Right atrium auricular region (tissue), 2 donors: ENCODE data around the gene GRIN2D. TPM values are rescaled to one million over a fixed set of nuclear protein-coding genes. Genes with fewer than 3 reads are reported as not detected.
"Not testable (repeated sequence)": the region's sequence is repeated elsewhere in the genome, so short reads cannot be mapped to it uniquely, and the experiment has no call there.

Experiments
- DNase-seq: peaks from one replicate; pipeline ENCODE4 v3.0.0-alpha.2; 2019; ENCODE audit warnings: low spot score
- H3K27ac ChIP-seq, 2 donors: fragments of 200-600 bp; sonication (generic); 1 replicate in 1 of 2; 2 replicates in 1 of 2; pipeline ENCODE4 v1.5.1; 2016 to 2019
- H3K27me3 ChIP-seq, 2 donors: fragments of 200-600 bp; sonication (generic); one replicate each; pipeline versions ENCODE4 v1.5.1 to v1.6.0; 2017 to 2019
- H3K36me3 ChIP-seq: fragments of 200-600 bp; sonication (generic); one replicate; pipeline ENCODE4 v1.5.1; 2016
- H3K4me1 ChIP-seq, 2 donors: fragments of 200-600 bp; sonication (generic); one replicate each; pipeline versions ENCODE4 v1.5.1 to v1.6.0; 2017 to 2019
- H3K4me3 ChIP-seq, 2 donors: fragments of 200-600 bp; sonication (generic); 1 replicate in 1 of 2; 2 replicates in 1 of 2; pipeline ENCODE4 v1.5.1; 2017 to 2019; ENCODE audit warnings: mild to moderate bottlenecking in 1 of 2, moderate library complexity in 1 of 2
- H3K9me3 ChIP-seq, 2 donors: fragments of 200-600 bp; sonication (generic); one replicate each; pipeline ENCODE4 v1.5.1; 2019
- CTCF ChIP-seq, 2 donors: fragments of 200-600 bp; sonication (generic); IDR thresholded peaks; one replicate each; pipeline ENCODE4 v1.5.1; 2019; ENCODE audit warnings: antibody characterized with exemption in 2 of 2
- total RNA-seq, 2 donors: library from RNA; depleted of rRNA; stranded (reverse); fragments of >200 nt; gene quantifications; one replicate each; pipeline ENCODE4 v1.1.0, GENCODE V29; 2016

Gene GRIN2D
- total RNA-seq, 2 donors from 2014 or later, result 0.31 to 0.33 TPM

- H3K27me3 ChIP-seq, result no peaks in the 10 kb centered on the region
- no peak for DNase-seq
- TF ChIP-seq CTCF (IDR thresholded peaks at IDR 0.05), result no peak
- H3K36me3 ChIP-seq, result peaks cover 73% of the 10 kb centered on the region
- H3K9me3 ChIP-seq, result no peaks in the 10 kb centered on the region
- no peak overlapping the region for H3K4me3 ChIP-seq
- H3K4me1 ChIP-seq, result peaks cover 0 to 16% of the 10 kb centered on the region in 2 donors
- H3K27ac ChIP-seq, result no peak overlapping the region
Observed at GRCh38 chr19:48385461-48386087, 7.9 kb upstream of the GRIN2D start.

- H3K27ac ChIP-seq, result no peak overlapping the region
- H3K4me1 ChIP-seq, result peaks cover 0 to 16% of the 10 kb centered on the region in 2 donors
- H3K36me3 ChIP-seq, result peaks cover 69% of the 10 kb centered on the region
- no peak overlapping the region for H3K4me3 ChIP-seq
- H3K27me3 ChIP-seq, result no peaks in the 10 kb centered on the region
- no peak for DNase-seq
- TF ChIP-seq CTCF (IDR thresholded peaks at IDR 0.05), result no peak
- no peaks in the 10 kb centered on the region for H3K9me3 ChIP-seq
Observed at GRCh38 chr19:48386981-48387380, 6.5 kb upstream of the GRIN2D start.

- TF ChIP-seq CTCF (IDR thresholded peaks at IDR 0.05), result peak; percentile 64 to 91
- peaks cover 10 to 17% of the 10 kb centered on the region in 2 donors for H3K27me3 ChIP-seq
- H3K4me1 ChIP-seq, result peaks cover 0 to 35% of the 10 kb centered on the region in 2 donors
- H3K9me3 ChIP-seq, result no peaks in the 10 kb centered on the region
- H3K36me3 ChIP-seq, result peaks cover 36% of the 10 kb centered on the region
- H3K27ac ChIP-seq, result peak overlapping the region; percentile 96
- peak overlapping the region; percentile 91 for H3K4me3 ChIP-seq
- DNase-seq, result peak; percentile 73
Observed at GRCh38 chr19:48390188-48391099, 3.0 kb upstream of the GRIN2D start.

- Histone ChIP-seq H3K36me3 (peaks cover 29% of the 10 kb centered on the region), H3K4me3 (peak within 1 kb of the TSS; percentile 91), H3K9me3 (no peaks in the 10 kb centered on the region), H3K27ac (peak within 1 kb of the TSS; percentile 96), H3K27me3 (peaks cover 17 to 25% of the 10 kb centered on the region in 2 donors), H3K4me1 (peaks cover 0 to 35% of the 10 kb centered on the region in 2 donors)
- peak; percentile 91 to 94 for TF ChIP-seq CTCF (IDR thresholded peaks at IDR 0.05)
- DNase-seq, result peak; percentile 77
Observed at GRCh38 chr19:48391100-48392005, 2.1 kb upstream of the GRIN2D start, which contains the start of gene KDELR1. TSS of gene KDELR1 (minus strand) at chr19:48391551. CDS start at chr19:48391358, 193 bp downstream.

- not testable (repeated sequence) for H3K4me3 ChIP-seq, DNase-seq, H3K9me3 ChIP-seq, H3K27ac ChIP-seq
- Histone ChIP-seq H3K4me1 (peaks cover 0 to 35% of the 10 kb centered on the region in 2 donors), H3K36me3 (peaks cover 24% of the 10 kb centered on the region), H3K27me3 (peaks cover 22 to 32% of the 10 kb centered on the region in 2 donors)
Observed at GRCh38 chr19:48392006-48392344, 1.5 kb upstream of the GRIN2D start.
